Neural progenitor cell (in vitro differentiated cells): Measurements from ENCODE around the gene SPIN4. TPM values are rescaled to one million over a fixed set of nuclear protein-coding genes. Genes with fewer than 3 reads are reported as not detected.

Experiments used
- DNase-seq: peaks from one replicate; pipeline ENCODE4 v3.0.0-alpha.2; 2016; ENCODE audit warnings: low spot score
- H2AFZ ChIP-seq: fragments of 200-600 bp; sonication (generic); replicated peaks from 2 replicates; pipeline ENCODE4 v1.6.1; 2016; ENCODE audit warnings: antibody characterized with exemption
- H3F3A ChIP-seq: fragments of 200-600 bp; sonication (generic); 2 replicates; pipeline ENCODE4 v1.6.1; 2016; ENCODE audit warnings: antibody characterized with exemption, low read depth
- H3K27ac ChIP-seq: fragments of 200-600 bp; sonication (generic); 2 replicates; pipeline ENCODE4 v1.5.1; 2016; ENCODE audit warnings: mild to moderate bottlenecking
- H3K27me3 ChIP-seq: fragments of 200-600 bp; sonication (generic); 2 replicates; pipeline ENCODE4 v1.6.1; 2016; ENCODE audit warnings: mild to moderate bottlenecking, moderate library complexity
- H3K36me3 ChIP-seq: fragments of 200-600 bp; sonication (generic); 2 replicates; pipeline ENCODE4 v1.5.1; 2016
- H3K4me1 ChIP-seq: fragments of 200-600 bp; sonication (generic); 2 replicates; pipeline ENCODE4 v1.6.1; 2016; ENCODE audit warnings: mixed run types
- H3K4me2 ChIP-seq: fragments of 200-600 bp; sonication (generic); 2 replicates; pipeline ENCODE4 v1.6.1; 2016
- H3K4me3 ChIP-seq: fragments of 200-600 bp; sonication (generic); 2 replicates; pipeline ENCODE4 v1.5.1; 2016
- H3K79me2 ChIP-seq: fragments of 200-600 bp; sonication (generic); 2 replicates; pipeline ENCODE4 v1.6.1; 2016; ENCODE audit warnings: low read depth
- H3K9ac ChIP-seq: fragments of 200-600 bp; sonication (generic); 2 replicates; pipeline ENCODE4 v1.6.1; 2016
- H3K9me3 ChIP-seq: fragments of 200-600 bp; sonication (generic); 2 replicates; pipeline ENCODE4 v1.5.1; 2016; ENCODE audit warnings: low read depth
- H4K20me1 ChIP-seq: fragments of 200-600 bp; sonication (generic); 2 replicates; pipeline ENCODE4 v1.6.1; 2016; ENCODE audit warnings: low read depth
- H3K27ac Mint-ChIP-seq: 3 replicates; pipeline ENCODE4 v1.8.0; 2021; ENCODE audit warnings: mixed read lengths
- H3K27me3 Mint-ChIP-seq: 2 replicates; pipeline ENCODE4 v1.8.0; 2022; ENCODE audit warnings: low read depth, mild to moderate bottlenecking, inconsistent platforms, moderate library complexity, mixed read lengths; ENCODE audit not compliant: insufficient read depth
- H3K36me3 Mint-ChIP-seq: 3 replicates; pipeline ENCODE4 v1.8.0; 2021; ENCODE audit warnings: mixed read lengths
- H3K4me1 Mint-ChIP-seq: 3 replicates; pipeline ENCODE4 v1.8.0; 2021; ENCODE audit warnings: mixed read lengths
- H3K4me3 Mint-ChIP-seq: 3 replicates; pipeline ENCODE4 v1.8.0; 2021; ENCODE audit warnings: mild to moderate bottlenecking, moderate library complexity, mixed read lengths
- H3K9me3 Mint-ChIP-seq: 3 replicates; pipeline ENCODE4 v1.8.0; 2020; ENCODE audit warnings: mixed read lengths
- EZH2 ChIP-seq: fragments of 200-600 bp; sonication (generic); IDR thresholded peaks from 2 replicates; pipeline ENCODE4 v1.6.1; 2017; ENCODE audit warnings: antibody characterized with exemption, mild to moderate bottlenecking, moderate library complexity
- EZH2phosphoT487 ChIP-seq: fragments of 200-600 bp; sonication (generic); IDR thresholded peaks from 2 replicates; pipeline ENCODE4 v1.6.1; 2017; ENCODE audit warnings: antibody characterized with exemption
- total RNA-seq: library from RNA; depleted of rRNA; stranded (reverse); fragments of >200 nt; gene quantifications from 2 replicates; pipeline ENCODE4 v1.2.3, GENCODE V29; 2015; ENCODE audit warnings: low replicate concordance
- TF ChIP-seq, protein P1 (sequence below): fragments of 200-600 bp; sonication (generic); IDR thresholded peaks from 2 replicates; pipeline ENCODE4 v1.5.1; 2017; ENCODE audit warnings: antibody characterized with exemption, mild to moderate bottlenecking

SPIN4 gene
- total RNA-seq, 1 donor from 2014 or later, result 14.6 TPM

DNA sequence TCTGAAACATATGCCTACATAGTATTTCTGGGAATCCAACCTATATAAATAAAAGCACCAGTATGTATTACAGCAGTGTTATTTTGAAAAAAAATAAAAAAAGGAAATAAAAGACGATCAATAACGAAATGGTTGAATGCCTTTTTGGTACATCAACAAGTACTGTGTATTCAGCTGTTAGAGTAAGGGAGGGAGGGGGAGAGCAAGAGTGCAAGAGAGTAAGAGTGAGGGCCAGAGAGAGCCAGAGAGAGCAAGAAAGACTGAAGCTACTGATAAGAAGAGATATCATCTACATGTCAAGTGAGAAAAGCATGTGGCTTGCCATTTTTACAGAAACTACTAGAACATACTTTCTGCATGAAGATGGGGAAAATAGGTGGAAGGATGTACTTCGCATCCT, 1.8 kb downstream of the SPIN4 start:
- Mint-ChIP-seq H3K4me1 (peaks cover 4% of the 10 kb centered on the region), H3K4me3 (peak overlapping the region; percentile 94), H3K27me3 (peaks cover 2% of the 10 kb centered on the region), H3K36me3 (no peaks in the 10 kb centered on the region), H3K9me3 (no peaks in the 10 kb centered on the region), H3K27ac (no peak overlapping the region)
- no peaks in the 10 kb centered on the region for H3K27me3 ChIP-seq
- peaks cover 5% of the 10 kb centered on the region for H3K4me1 ChIP-seq
- no peaks in the 10 kb centered on the region for H3K9me3 ChIP-seq
- no peak overlapping the region for H3K9ac ChIP-seq
- H3K27ac ChIP-seq, result no peak overlapping the region
- peaks cover 35% of the 10 kb centered on the region for H3K79me2 ChIP-seq
- peak overlapping the region; percentile 59 for H3K4me3 ChIP-seq
- no peaks in the 10 kb centered on the region for H4K20me1 ChIP-seq
- no peak for DNase-seq
- H3K4me2 ChIP-seq, result peak overlapping the region; percentile 74
- TF ChIP-seq EZH2phosphoT487, result no peak
- no peak for TF ChIP-seq EZH2
- TF ChIP-seq, protein P1, sequence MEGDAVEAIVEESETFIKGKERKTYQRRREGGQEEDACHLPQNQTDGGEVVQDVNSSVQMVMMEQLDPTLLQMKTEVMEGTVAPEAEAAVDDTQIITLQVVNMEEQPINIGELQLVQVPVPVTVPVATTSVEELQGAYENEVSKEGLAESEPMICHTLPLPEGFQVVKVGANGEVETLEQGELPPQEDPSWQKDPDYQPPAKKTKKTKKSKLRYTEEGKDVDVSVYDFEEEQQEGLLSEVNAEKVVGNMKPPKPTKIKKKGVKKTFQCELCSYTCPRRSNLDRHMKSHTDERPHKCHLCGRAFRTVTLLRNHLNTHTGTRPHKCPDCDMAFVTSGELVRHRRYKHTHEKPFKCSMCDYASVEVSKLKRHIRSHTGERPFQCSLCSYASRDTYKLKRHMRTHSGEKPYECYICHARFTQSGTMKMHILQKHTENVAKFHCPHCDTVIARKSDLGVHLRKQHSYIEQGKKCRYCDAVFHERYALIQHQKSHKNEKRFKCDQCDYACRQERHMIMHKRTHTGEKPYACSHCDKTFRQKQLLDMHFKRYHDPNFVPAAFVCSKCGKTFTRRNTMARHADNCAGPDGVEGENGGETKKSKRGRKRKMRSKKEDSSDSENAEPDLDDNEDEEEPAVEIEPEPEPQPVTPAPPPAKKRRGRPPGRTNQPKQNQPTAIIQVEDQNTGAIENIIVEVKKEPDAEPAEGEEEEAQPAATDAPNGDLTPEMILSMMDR, result no peak
- peaks cover 5% of the 10 kb centered on the region for H3F3A ChIP-seq
- H2AFZ ChIP-seq, result no peak overlapping the region
- H3K36me3 ChIP-seq, result no peaks in the 10 kb centered on the region

DNA sequence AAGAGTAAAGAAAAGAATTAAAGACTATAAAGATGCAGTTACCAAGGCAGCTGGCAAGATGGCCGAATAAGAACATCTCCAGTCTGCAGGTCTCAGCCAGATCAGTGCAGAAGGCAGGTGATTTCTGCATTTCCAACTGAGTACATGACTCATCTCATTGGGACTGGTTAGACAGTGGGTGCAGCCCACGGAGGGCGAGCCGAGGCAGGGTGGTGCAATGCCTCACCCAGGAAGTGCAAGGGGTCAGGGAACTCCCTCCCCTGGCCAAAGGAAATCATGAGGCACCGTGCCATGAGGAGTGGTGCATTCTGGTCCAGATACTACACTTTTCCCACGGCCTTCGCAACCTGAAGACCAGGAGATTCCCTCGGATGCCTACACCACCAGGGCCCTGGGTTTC, 20.5 kb downstream of the SPIN4 start:
- peaks cover 15% of the 10 kb centered on the region for H3K9me3 Mint-ChIP-seq
- Histone ChIP-seq H3K27ac (no peak overlapping the region), H3K9me3 (peaks cover 3% of the 10 kb centered on the region), H3K4me1 (no peaks in the 10 kb centered on the region), H3K27me3 (no peaks in the 10 kb centered on the region), H2AFZ (no peak overlapping the region), H4K20me1 (no peaks in the 10 kb centered on the region), H3F3A (no peaks in the 10 kb centered on the region), H3K9ac (no peak overlapping the region), H3K4me3 (no peak overlapping the region), H3K4me2 (no peak overlapping the region), H3K79me2 (no peaks in the 10 kb centered on the region), H3K36me3 (no peaks in the 10 kb centered on the region)
- no peak overlapping the region for H3K27ac Mint-ChIP-seq
- TF ChIP-seq EZH2 (no peak), EZH2phosphoT487 (no peak)
- TF ChIP-seq, protein P1, result no peak
- H3K36me3 Mint-ChIP-seq, result no peaks in the 10 kb centered on the region
- no peak overlapping the region for H3K4me3 Mint-ChIP-seq
- no peaks in the 10 kb centered on the region for H3K4me1 Mint-ChIP-seq
- no peak for DNase-seq
- no peaks in the 10 kb centered on the region for H3K27me3 Mint-ChIP-seq

DNA sequence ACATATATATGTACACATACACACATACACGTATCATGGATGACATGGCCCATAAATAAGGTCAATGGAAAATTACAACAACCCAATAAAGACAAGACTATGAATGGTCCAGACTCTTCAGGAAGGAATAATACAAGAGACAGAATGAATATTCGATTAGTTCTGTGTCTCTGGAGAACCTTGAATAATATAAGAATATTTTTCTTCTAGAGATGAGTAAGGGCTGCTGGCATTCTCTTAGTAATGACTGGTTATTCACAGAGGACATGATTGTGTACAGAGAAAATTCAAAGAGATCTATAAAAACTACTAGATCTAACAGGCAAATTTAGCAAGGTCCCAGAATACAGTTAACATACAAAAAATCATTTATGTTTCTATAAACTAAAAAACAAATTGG, 23.3 kb downstream of the SPIN4 start:
- Histone ChIP-seq H3K27me3 (no peaks in the 10 kb centered on the region), H3K27ac (no peak overlapping the region), H3K36me3 (no peaks in the 10 kb centered on the region), H3F3A (no peaks in the 10 kb centered on the region), H2AFZ (no peak overlapping the region), H4K20me1 (no peaks in the 10 kb centered on the region), H3K9me3 (no peaks in the 10 kb centered on the region), H3K79me2 (no peaks in the 10 kb centered on the region), H3K9ac (no peak overlapping the region), H3K4me2 (no peak overlapping the region), H3K4me3 (no peak overlapping the region), H3K4me1 (no peaks in the 10 kb centered on the region)
- no peak overlapping the region for H3K4me3 Mint-ChIP-seq
- no peaks in the 10 kb centered on the region for H3K4me1 Mint-ChIP-seq
- no peak for DNase-seq
- H3K9me3 Mint-ChIP-seq, result peaks cover 4% of the 10 kb centered on the region
- H3K36me3 Mint-ChIP-seq, result no peaks in the 10 kb centered on the region
- TF ChIP-seq, protein P1, result no peak
- TF ChIP-seq EZH2phosphoT487 (no peak), EZH2 (no peak)
- H3K27me3 Mint-ChIP-seq, result no peaks in the 10 kb centered on the region
- H3K27ac Mint-ChIP-seq, result no peak overlapping the region
